Activated T-cell treated with anti-CD3 and anti-CD28 coated beads, Interleukin-2, amount 50 U/mL, for 4 hours (primary cell): Measurements from ENCODE around the gene CDCA7L. TPM values are rescaled to one million over a fixed set of nuclear protein-coding genes. Genes with fewer than 3 reads are reported as not detected.
"Not testable (repeated sequence)": the region's sequence is repeated elsewhere in the genome, so short reads cannot be mapped to it uniquely, and the experiment has no call there.

Experiments used
- ATAC-seq, 2 donors: fragments of 200-7000 bp; cut with Tn5 transposase; one replicate each; pipeline ENCODE4 v1.10.0; 2021
- DNase-seq: peaks from one replicate; pipeline ENCODE4 v3.0.0-alpha.2; 2020
- H3K27me3 Mint-ChIP-seq: one replicate; pipeline ENCODE4 v1.8.0; 2021; ENCODE audit warnings: low read depth, mixed read lengths
- H3K36me3 Mint-ChIP-seq: one replicate; pipeline ENCODE4 v1.8.0; 2022; ENCODE audit warnings: mixed read lengths; ENCODE audit not compliant: insufficient read depth
- H3K4me1 Mint-ChIP-seq: one replicate; pipeline ENCODE4 v1.8.0; 2021; ENCODE audit warnings: low read depth, mixed read lengths
- H3K4me3 Mint-ChIP-seq: one replicate; pipeline ENCODE4 v1.8.0; 2021; ENCODE audit warnings: mild to moderate bottlenecking, moderate library complexity, mixed read lengths
- H3K9me3 Mint-ChIP-seq: one replicate; pipeline ENCODE4 v1.8.0; 2021; ENCODE audit warnings: mixed read lengths
- total RNA-seq, 3 donors: library from RNA; stranded (reverse); gene quantifications; one replicate each; pipeline ENCODE4 v1.2.1, GENCODE V29; 2021

CDCA7L gene
- total RNA-seq, 3 donors from 2014 or later: 56.6 to 84.8 (median 76.3) TPM

DNA sequence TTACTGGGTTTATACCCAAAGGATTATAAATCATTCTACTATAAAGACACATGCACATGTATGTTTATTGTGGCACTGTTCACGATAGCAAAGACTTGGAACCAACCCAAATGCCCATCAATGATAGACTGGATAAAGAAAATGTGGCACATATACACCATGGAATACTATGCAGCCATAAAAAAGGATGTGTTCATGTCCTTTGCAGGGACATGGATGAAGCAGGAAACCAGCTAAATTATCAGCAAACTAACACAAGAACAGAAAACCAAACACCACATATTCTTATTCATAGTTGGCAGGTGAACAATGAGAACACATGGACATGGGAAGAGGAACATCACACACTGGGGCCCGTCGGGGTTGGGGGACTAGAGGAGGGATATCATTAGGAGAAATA is 12.4 kb downstream of the CDCA7L start:
- peaks cover 23% of the 10 kb centered on the region for H3K36me3 Mint-ChIP-seq
- H3K4me3 Mint-ChIP-seq, H3K27me3 Mint-ChIP-seq, DNase-seq, ATAC-seq: not testable (repeated sequence)
- H3K9me3 Mint-ChIP-seq: peaks cover 15% of the 10 kb centered on the region
- H3K4me1 Mint-ChIP-seq: peaks cover 13% of the 10 kb centered on the region

DNA sequence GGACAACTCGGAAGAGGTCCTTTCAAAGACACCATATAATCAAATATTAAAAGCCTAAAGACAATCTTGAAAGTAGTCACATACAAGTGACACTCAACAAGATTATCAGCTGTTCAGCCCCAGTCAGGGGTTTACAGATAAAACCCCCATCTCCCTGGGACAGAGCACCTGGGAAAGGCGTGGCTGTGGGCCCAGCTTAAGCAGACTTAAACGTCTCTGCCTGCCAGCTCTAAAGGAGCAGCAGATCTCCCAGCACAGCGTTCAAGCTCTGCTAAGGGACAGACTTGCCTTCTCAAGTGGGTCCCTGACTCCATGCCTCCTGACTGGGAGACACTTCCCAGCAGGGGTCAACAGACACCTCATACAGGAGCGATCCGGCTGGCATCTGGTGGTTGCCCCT is 18.0 kb downstream of the CDCA7L start:
- DNase-seq (no peak), ATAC-seq (no peak)
- Mint-ChIP-seq H3K4me3 (no peak overlapping the region), H3K4me1 (no peaks in the 10 kb centered on the region), H3K27me3 (no peaks in the 10 kb centered on the region), H3K9me3 (peaks cover 11% of the 10 kb centered on the region), H3K36me3 (peaks cover 16% of the 10 kb centered on the region)

DNA sequence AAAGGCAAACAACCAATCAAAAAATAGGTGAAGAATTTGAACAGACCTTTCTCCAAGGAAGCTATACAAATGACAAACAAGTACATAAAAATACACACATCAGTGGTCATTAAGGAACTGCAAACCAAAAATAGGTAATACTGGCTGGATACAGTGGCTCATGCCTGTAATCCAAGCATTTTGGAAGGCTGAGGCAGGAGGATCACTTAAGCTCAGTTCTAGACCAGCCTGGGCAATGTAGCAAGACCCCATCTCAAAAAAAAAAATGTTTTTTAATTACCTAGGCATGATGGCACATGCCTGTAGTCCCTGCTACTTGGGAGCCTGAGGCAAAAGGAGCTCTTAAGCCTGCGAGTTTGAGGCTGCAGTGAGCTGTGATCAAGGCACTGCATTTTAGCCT is 19.3 kb downstream of the CDCA7L start:
- DNase-seq (no peak), ATAC-seq (no peak)
- Mint-ChIP-seq H3K4me1 (no peaks in the 10 kb centered on the region), H3K4me3 (no peak overlapping the region), H3K36me3 (peaks cover 16% of the 10 kb centered on the region), H3K27me3 (no peaks in the 10 kb centered on the region), H3K9me3 (peaks cover 11% of the 10 kb centered on the region)

DNA sequence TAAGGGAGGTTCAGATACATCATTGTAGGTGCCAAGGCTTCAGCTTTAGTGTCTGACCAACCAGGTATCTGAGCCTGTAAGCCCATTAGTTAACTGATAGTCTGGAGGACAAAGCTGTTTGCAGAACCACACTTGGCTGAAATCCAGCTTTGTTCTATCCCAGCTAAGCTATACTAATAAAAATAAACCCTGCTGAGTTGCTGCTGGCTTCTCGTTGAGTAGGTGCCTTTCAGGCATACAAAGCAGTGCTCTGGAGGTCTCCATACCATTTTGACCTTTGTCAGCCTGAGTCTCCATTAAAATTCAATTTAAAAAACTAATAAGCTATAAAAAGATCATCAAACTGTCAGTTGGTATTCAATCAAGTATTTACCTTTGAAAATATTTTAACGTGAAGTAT is 22.0 kb downstream of the CDCA7L start:
- DNase-seq: no peak
- no peak overlapping the region for H3K4me3 Mint-ChIP-seq
- peaks cover 8% of the 10 kb centered on the region for H3K36me3 Mint-ChIP-seq
- ATAC-seq: no peak
- no peaks in the 10 kb centered on the region for H3K4me1 Mint-ChIP-seq
- H3K27me3 Mint-ChIP-seq: no peaks in the 10 kb centered on the region
- peaks cover 3% of the 10 kb centered on the region for H3K9me3 Mint-ChIP-seq

DNA sequence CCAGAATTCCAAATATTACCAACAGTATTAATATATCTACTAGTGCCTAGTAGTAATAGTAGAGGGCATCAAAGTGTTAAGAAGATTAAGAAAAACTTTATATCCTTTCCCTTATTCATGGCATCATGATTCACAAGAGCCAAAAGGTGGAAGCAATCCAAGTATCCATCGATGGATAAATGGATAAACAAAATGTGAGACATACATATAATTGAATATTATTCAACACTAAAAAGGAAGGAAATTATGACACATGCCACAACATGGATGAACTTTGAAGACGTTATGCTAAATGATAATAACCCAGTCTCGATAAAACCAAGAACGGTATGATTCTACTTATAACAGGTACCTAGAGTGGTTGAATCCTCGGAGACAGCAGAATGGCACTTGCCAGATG is 23.1 kb downstream of the CDCA7L start:
- ATAC-seq (no peak), DNase-seq (no peak)
- Mint-ChIP-seq H3K4me1 (no peaks in the 10 kb centered on the region), H3K9me3 (no peaks in the 10 kb centered on the region), H3K36me3 (peaks cover 5% of the 10 kb centered on the region), H3K27me3 (no peaks in the 10 kb centered on the region), H3K4me3 (no peak overlapping the region)

DNA sequence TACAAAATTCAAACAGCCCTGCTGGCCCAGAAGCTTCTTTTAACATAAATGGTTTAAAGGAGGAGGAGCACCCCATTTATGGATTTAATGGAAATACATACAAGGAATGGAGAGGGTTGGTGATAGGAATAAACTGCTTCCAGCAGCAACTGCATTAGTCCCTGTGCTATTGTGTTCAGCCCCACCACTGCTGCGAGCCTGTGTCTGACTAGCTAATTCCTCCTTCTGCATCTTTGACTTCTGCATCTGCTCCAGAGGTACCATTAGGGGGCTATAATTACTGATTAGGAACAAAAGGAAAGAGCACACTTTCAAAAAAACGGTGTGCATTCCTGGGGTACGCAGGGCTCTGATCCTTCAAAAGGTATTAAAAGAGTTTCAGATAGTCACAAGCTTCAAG is 24.8 kb downstream of the CDCA7L start:
- Mint-ChIP-seq H3K4me3 (no peak overlapping the region), H3K36me3 (peaks cover 6% of the 10 kb centered on the region), H3K4me1 (no peaks in the 10 kb centered on the region), H3K27me3 (no peaks in the 10 kb centered on the region), H3K9me3 (no peaks in the 10 kb centered on the region)
- DNase-seq: no peak
- no peak for ATAC-seq

DNA sequence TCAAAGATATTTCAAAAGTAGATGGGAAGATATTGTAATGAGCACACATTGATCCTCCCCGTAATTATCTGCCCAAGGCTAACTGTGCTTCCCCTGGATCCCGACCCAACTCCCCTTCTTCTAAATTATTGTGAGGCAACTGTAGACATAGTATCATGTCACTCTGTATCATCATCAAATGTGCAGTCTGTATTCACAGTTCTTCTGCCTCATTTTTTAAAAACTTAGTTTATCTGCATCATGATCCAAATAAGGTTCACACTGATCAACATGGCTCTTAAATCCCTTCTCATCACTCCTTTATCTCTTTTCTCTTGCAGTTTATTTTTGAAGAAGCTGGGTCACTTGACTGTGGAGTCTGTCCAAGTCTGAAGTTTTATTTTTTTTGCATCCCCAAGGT is 27.5 kb downstream of the CDCA7L start:
- H3K36me3 Mint-ChIP-seq: peaks cover 20% of the 10 kb centered on the region
- no peak overlapping the region for H3K4me3 Mint-ChIP-seq
- H3K4me1 Mint-ChIP-seq: no peaks in the 10 kb centered on the region
- H3K9me3 Mint-ChIP-seq: no peaks in the 10 kb centered on the region
- no peak for DNase-seq
- ATAC-seq: no peak
- no peaks in the 10 kb centered on the region for H3K27me3 Mint-ChIP-seq

DNA sequence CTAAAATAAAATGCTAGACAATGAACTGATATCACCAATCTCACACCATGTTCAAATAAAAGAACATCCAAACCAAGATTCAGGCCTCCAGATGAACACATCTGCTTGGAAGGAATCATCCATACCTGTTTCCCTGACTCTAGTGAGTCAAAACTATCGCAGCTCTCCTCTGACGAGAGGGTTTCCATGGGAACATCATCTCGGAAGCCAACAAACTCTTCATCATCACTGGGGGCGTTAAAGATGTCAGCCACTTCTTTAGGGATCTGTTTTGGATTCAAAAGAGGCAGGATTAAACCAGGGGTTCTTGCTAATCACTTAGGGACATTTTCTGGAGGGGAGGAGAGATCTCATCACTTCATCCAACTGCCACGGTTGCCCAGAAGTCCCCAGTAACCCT is 29.1 kb downstream of the CDCA7L start:
- Mint-ChIP-seq H3K4me3 (no peak overlapping the region), H3K9me3 (no peaks in the 10 kb centered on the region), H3K27me3 (no peaks in the 10 kb centered on the region), H3K4me1 (no peaks in the 10 kb centered on the region), H3K36me3 (peaks cover 20% of the 10 kb centered on the region)
- ATAC-seq: no peak
- no peak for DNase-seq

DNA sequence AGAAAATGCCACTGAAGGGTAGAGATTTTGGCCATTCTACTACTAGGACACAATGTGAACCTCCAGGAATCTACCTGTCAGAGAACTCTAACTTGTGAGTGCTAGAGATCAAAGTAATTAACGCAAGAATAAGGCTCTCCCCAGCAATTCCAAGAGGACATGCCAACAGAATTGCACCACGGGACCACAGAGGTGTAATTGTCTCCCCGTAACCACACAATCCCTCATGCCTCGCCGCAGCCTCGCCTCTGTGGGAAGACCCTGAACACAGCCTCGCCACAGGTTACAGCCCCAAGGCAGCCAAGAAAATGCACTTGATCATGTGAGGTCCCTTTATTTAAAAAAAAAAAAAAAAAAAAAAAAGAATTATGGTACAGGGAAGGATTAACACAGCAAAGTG is 29.5 kb downstream of the CDCA7L start:
- Mint-ChIP-seq H3K4me1 (no peaks in the 10 kb centered on the region), H3K4me3 (no peak overlapping the region), H3K9me3 (no peaks in the 10 kb centered on the region), H3K27me3 (no peaks in the 10 kb centered on the region), H3K36me3 (peaks cover 20% of the 10 kb centered on the region)
- DNase-seq: no peak
- no peak for ATAC-seq

DNA sequence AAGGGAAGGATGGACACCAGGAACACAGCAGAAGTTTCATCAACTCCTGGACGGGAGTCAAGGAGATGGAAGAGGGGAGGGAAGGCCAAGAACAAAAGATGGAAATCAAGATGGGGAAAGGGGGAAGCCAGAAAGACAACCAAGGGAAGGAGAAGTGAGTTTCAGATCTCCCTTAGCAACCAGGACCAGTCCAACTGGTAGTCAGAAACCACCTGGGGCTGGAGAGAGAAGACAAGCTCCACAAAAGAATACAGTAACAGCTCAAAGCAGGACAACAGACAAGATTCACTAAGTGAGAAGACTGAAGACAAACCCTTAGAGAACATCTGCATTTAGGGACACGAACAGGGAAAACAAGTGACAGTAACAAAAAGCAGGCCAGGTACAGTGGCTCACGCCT is 30.6 kb downstream of the CDCA7L start:
- Mint-ChIP-seq H3K9me3 (no peaks in the 10 kb centered on the region), H3K27me3 (no peaks in the 10 kb centered on the region), H3K4me3 (no peak overlapping the region), H3K4me1 (no peaks in the 10 kb centered on the region), H3K36me3 (peaks cover 20% of the 10 kb centered on the region)
- ATAC-seq (no peak), DNase-seq (no peak)

DNA sequence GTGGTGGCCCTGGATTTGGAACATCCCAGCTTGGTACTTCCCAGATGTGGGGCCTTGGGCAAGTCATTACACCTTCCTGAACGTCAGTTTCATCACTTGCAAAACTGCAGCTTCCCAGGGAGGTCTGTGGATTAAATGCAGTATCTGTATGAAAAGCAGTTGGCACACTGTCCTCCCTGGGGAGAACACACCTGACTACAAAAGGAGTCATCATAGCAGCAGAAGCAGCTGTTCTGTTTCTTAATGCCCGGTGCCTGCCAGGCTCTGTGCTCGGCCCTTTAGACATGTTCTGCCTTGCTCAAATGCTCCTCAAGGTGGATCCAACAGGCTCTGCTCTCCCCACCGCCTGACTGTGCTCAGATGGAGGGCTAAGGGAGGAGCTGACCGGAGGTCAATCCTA is 31.0 kb downstream of the CDCA7L start:
- H3K36me3 Mint-ChIP-seq: peaks cover 20% of the 10 kb centered on the region
- DNase-seq (no peak), ATAC-seq (no peak)
- H3K9me3 Mint-ChIP-seq: no peaks in the 10 kb centered on the region
- H3K4me1 Mint-ChIP-seq: no peaks in the 10 kb centered on the region
- no peak overlapping the region for H3K4me3 Mint-ChIP-seq
- no peaks in the 10 kb centered on the region for H3K27me3 Mint-ChIP-seq

DNA sequence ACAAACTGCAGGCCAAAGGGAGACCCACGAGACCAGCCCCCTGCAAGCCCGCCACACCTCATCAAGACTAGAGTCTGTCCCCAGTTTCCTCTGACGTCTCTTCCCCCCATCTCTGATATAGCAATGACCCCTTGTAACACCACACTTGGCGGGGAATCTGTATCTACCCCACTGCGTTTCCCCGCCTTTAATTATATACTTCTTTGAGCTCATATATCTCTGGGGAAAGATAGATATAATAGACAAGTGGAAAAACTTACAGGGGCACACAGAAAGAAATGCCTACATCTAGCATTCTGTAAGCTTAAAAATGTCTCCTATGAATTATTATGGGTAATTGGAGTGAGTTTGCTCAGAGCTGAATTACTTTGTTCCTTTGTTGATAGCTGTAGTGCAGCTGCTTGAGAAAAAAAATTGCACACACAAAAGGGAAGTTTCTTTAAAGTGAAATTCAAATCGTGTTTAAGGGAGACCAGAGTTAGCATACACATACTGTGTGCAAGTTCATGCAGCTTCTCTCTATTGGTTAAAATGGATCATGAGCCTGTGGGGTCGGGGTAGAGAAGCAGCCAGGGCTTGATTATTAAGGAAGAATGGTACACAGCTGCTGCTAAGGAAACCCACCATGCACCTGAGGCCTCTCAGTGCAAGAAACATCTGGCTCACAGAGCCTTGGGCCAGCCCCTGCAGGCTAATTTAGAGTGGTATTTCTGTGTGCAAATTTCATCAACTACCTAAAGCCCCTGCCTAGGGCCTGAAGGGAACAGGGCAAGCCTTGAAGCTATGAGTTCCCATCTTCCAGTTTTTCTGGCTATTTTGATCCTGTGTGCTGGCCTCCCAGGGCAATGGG is 32.5 kb downstream of the CDCA7L start:
- no peak overlapping the region for H3K4me3 Mint-ChIP-seq
- DNase-seq: no peak
- H3K9me3 Mint-ChIP-seq: no peaks in the 10 kb centered on the region
- no peaks in the 10 kb centered on the region for H3K27me3 Mint-ChIP-seq
- no peak for ATAC-seq
- peaks cover 26% of the 10 kb centered on the region for H3K36me3 Mint-ChIP-seq
- no peaks in the 10 kb centered on the region for H3K4me1 Mint-ChIP-seq

DNA sequence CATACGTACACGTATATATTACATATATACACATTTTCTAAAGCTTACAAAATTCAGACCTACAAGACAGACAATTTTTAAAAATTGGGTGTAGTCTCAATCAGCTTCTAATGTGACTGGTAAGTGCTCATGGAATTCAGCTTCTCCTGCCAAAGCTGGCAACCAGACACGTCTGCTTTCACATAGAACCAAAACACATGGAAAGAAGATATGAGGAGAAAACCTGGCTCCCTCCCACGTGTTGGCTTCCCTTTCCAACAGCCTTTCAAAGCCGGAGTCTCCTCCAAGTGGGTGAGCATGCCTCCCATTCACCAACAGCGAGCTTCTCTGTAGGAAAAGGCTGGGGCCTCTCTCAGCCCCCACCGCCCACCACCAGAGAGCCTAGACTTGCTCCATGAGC is 33.4 kb downstream of the CDCA7L start:
- H3K4me3 Mint-ChIP-seq: no peak overlapping the region
- H3K27me3 Mint-ChIP-seq: no peaks in the 10 kb centered on the region
- H3K4me1 Mint-ChIP-seq: no peaks in the 10 kb centered on the region
- DNase-seq (no peak), ATAC-seq (no peak)
- peaks cover 28% of the 10 kb centered on the region for H3K36me3 Mint-ChIP-seq
- no peaks in the 10 kb centered on the region for H3K9me3 Mint-ChIP-seq

DNA sequence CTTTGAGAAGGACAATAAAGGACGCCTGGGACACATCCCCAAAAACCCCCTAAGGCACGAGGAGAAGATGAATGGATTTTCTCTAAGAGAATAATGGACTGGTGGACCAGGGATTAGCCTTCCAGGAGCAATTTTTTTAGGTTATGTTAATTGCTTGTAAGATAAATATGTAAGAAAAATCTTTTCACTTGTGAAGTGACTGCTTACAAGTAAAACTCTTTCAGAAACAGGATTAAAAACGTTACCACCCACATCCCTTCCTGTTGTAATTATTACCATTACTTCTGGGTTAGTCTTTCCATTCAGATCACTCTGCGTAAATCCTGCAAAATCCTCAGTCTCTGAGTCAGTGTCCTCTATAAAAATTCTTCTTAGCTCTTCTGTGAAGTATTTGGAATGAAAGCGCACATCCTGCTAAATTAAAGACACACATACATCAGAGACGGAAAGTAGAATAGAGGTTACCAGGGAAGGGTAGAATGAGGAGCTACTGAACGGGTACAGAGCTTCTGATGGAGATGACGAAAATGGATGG is 34.3 kb downstream of the CDCA7L start:
- peaks cover 24% of the 10 kb centered on the region for H3K36me3 Mint-ChIP-seq

DNA sequence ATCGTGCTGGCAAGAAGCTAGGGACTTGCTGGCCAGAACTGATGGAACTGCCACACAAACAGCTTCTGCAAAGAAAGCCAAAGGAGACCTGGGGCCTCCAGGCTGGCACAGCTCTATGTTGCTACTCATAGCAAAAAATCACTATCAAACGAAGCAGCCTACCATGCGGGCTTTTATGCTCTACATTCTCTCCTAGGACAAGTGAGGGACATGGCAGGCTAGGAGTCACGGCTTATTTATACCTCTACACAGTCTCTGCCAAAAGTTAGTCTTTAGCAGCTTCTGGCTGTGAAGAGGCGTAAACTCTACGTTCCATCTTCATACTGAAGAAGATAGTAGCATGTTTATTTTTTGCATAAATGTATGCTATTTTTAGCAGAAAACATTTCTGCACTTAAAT is 35.4 kb downstream of the CDCA7L start:
- Mint-ChIP-seq H3K27me3 (no peaks in the 10 kb centered on the region), H3K9me3 (no peaks in the 10 kb centered on the region), H3K4me1 (no peaks in the 10 kb centered on the region), H3K4me3 (no peak overlapping the region), H3K36me3 (peaks cover 28% of the 10 kb centered on the region)
- DNase-seq: no peak
- ATAC-seq: no peak

More for the DNA sequence above, 34.3 kb downstream of the CDCA7L start:
- H3K27me3 Mint-ChIP-seq: no peaks in the 10 kb centered on the region
- H3K9me3 Mint-ChIP-seq: no peaks in the 10 kb centered on the region
- no peak overlapping the region for H3K4me3 Mint-ChIP-seq
- H3K4me1 Mint-ChIP-seq: no peaks in the 10 kb centered on the region
- DNase-seq (no peak), ATAC-seq (no peak)
